IPS-15b (cell line): ENCODE results near the gene SLC12A7.
"Not testable (repeated sequence)": the region's sequence is repeated elsewhere in the genome, so short reads cannot be mapped to it uniquely, and the experiment has no call there.

Experiments
- H3K27me3 ChIP-seq: one replicate; pipeline ENCODE4 v1.6.1; 2013; ENCODE audit warnings: low read length; ENCODE audit not compliant: control insufficient read depth, insufficient read depth
- H3K36me3 ChIP-seq: one replicate; pipeline ENCODE4 v1.6.1; 2013; ENCODE audit warnings: low read length; ENCODE audit not compliant: control insufficient read depth, insufficient read depth
- H3K4me1 ChIP-seq: one replicate; pipeline ENCODE4 v1.6.1; 2013; ENCODE audit warnings: mild to moderate bottlenecking, low read length; ENCODE audit not compliant: control insufficient read depth, insufficient read depth
- H3K4me3 ChIP-seq: one replicate; pipeline ENCODE4 v1.5.1; 2013; ENCODE audit warnings: low read depth, low read length
- H3K9ac ChIP-seq: one replicate; pipeline ENCODE4 v1.6.1; 2013; ENCODE audit warnings: low read depth, mild to moderate bottlenecking, low read length
- H3K9me3 ChIP-seq: one replicate; pipeline ENCODE4 v1.6.1; 2013; ENCODE audit warnings: mild to moderate bottlenecking, low read length; ENCODE audit not compliant: control insufficient read depth, insufficient read depth

The SLC12A7 gene

GRCh38 chr5:1104327-1105006 lies 7.4 kb downstream of the SLC12A7 start:
- H3K4me1 ChIP-seq: peaks cover 8% of the 10 kb centered on the region
- peaks cover 6% of the 10 kb centered on the region for H3K36me3 ChIP-seq
- no peaks in the 10 kb centered on the region for H3K9me3 ChIP-seq
- H3K9ac ChIP-seq: no peak overlapping the region
- H3K4me3 ChIP-seq: no peak overlapping the region
- no peaks in the 10 kb centered on the region for H3K27me3 ChIP-seq

- Histone ChIP-seq H3K4me3 (no peak overlapping the region), H3K36me3 (peaks cover 6% of the 10 kb centered on the region), H3K4me1 (peaks cover 8% of the 10 kb centered on the region), H3K9ac (no peak overlapping the region), H3K9me3 (no peaks in the 10 kb centered on the region), H3K27me3 (no peaks in the 10 kb centered on the region)
Measured at GRCh38 chr5:1103505-1104326, 8.1 kb downstream of the SLC12A7 start.

- H3K27me3 ChIP-seq: no peaks in the 10 kb centered on the region
- H3K9ac ChIP-seq: no peak overlapping the region
- peaks cover 6% of the 10 kb centered on the region for H3K36me3 ChIP-seq
- no peaks in the 10 kb centered on the region for H3K9me3 ChIP-seq
- H3K4me1 ChIP-seq: peaks cover 8% of the 10 kb centered on the region
- no peak overlapping the region for H3K4me3 ChIP-seq
Measured at GRCh38 chr5:1103093-1103492, 8.8 kb downstream of the SLC12A7 start.

GRCh38 chr5:1101961-1102713 lies 9.7 kb downstream of the SLC12A7 start:
- H3K4me1 ChIP-seq: no peaks in the 10 kb centered on the region
- peaks cover 2% of the 10 kb centered on the region for H3K36me3 ChIP-seq
- no peaks in the 10 kb centered on the region for H3K9me3 ChIP-seq
- H3K27me3 ChIP-seq: no peaks in the 10 kb centered on the region
- H3K4me3 ChIP-seq: peak overlapping the region; percentile 13
- H3K9ac ChIP-seq: no peak overlapping the region

GRCh38 chr5:1100664-1101574 lies 10.9 kb downstream of the SLC12A7 start:
- H3K9ac ChIP-seq: peak overlapping the region; percentile 12

DNA sequence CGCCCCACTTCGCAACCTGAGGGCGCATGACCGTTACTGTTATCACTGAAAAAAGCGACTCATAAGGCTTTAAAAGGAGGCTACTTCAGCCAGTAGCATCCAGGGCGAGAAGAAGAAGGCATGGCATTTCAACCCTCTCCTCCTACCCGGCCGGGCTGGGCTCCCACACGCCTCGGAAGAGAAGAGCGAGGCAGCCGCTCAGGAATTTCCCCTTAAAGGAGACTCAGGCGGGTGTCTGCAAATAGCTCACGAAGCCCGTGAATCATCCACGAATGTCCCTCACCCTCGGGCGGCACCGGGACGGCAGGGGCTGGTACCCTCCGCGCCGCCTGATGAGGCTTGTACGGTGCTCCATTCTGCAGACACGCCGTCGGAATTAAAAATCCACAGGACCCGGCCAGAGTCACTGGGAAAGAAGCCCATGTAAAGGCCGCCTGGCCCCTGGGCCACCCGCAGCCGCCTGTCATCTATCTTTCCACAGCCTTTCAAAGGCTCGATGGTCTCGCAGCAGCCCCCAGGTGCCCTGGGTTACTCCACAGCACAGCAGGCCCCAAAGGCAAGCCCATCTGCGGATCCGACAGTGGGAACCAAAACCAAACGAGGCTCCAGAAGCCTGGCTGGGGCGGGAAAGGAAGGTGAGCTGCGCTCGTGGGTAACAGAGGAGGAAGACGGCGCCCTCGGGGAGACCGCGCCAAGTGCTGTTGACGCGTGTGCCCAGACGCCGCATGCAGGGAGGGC lies 11.8 kb downstream of the SLC12A7 start:
- H3K9me3 ChIP-seq: no peaks in the 10 kb centered on the region
- no peak overlapping the region for H3K4me3 ChIP-seq
- H3K9ac ChIP-seq: no peak overlapping the region
- no peaks in the 10 kb centered on the region for H3K36me3 ChIP-seq
- H3K4me1 ChIP-seq: peaks cover 1% of the 10 kb centered on the region
- no peaks in the 10 kb centered on the region for H3K27me3 ChIP-seq

More at GRCh38 chr5:1100664-1101574, 10.9 kb downstream of the SLC12A7 start:
- Histone ChIP-seq H3K36me3 (peaks cover 2% of the 10 kb centered on the region), H3K27me3 (no peaks in the 10 kb centered on the region), H3K9me3 (no peaks in the 10 kb centered on the region), H3K4me1 (no peaks in the 10 kb centered on the region), H3K4me3 (no peak overlapping the region)

DNA sequence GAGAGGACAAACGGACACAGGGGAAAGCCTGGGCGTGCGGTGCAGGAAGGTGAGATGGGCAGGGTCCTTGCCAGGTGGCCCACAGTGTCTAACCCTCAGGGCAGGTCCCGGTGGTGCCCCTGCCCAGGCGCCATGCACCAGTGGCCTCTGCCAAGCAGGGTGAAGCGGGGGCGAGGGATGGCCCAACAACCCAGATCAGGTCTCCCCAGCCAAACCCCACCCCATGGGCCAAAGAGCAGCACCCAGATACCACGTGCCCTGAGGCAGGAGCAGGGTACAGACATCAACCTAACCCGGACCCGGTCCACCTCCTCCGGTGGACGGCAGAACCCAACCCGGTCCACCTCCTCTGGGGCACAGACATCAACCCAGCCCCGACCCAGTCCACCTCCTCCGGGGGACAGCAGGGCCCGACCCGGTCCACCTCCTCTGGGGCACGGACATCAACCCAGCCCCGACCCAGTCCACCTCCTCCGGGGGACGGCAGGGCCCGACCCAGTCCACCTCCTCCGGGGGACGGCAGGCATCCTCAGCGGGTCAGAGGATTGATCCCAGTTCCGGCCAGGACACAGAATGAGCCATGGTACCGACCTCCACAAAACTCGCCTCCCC lies 12.8 kb downstream of the SLC12A7 start:
- H3K36me3 ChIP-seq: peaks cover 1% of the 10 kb centered on the region
- peaks cover 5% of the 10 kb centered on the region for H3K4me1 ChIP-seq
- no peak overlapping the region for H3K9ac ChIP-seq
- no peaks in the 10 kb centered on the region for H3K9me3 ChIP-seq
- H3K27me3 ChIP-seq: no peaks in the 10 kb centered on the region
- H3K4me3 ChIP-seq: no peak overlapping the region

DNA sequence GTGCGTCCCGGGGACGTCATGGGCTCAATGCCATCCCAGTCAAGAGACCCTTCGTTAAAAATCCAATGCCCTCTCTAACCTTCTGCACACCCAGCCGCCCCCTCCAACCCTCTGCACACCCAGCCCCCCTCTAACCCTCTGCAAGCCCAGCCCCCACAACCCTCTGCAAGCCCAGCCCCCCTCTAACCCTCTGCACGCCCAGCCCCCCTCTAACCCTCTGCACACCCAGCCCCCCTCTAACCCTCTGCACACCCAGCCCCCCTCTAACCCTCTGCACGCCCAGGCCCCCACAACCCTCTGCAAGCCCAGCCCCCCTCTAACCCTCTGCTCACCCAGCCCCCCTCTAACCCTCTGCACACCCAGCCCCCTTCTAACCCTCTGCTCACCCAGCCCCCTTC lies 13.9 kb downstream of the SLC12A7 start:
- not testable (repeated sequence) for H3K4me1 ChIP-seq, H3K27me3 ChIP-seq, H3K36me3 ChIP-seq, H3K4me3 ChIP-seq, H3K9ac ChIP-seq, H3K9me3 ChIP-seq

- Histone ChIP-seq H3K27me3 (no peaks in the 10 kb centered on the region), H3K36me3 (peaks cover 10% of the 10 kb centered on the region), H3K4me3 (no peak overlapping the region), H3K4me1 (peaks cover 5% of the 10 kb centered on the region), H3K9ac (no peak overlapping the region), H3K9me3 (no peaks in the 10 kb centered on the region)
Measured at GRCh38 chr5:1097381-1097987, 14.4 kb downstream of the SLC12A7 start.

- H3K9me3 ChIP-seq: no peaks in the 10 kb centered on the region
- H3K27me3 ChIP-seq: no peaks in the 10 kb centered on the region
- H3K4me1 ChIP-seq: peaks cover 5% of the 10 kb centered on the region
- H3K9ac ChIP-seq: no peak overlapping the region
- H3K4me3 ChIP-seq: no peak overlapping the region
- peaks cover 10% of the 10 kb centered on the region for H3K36me3 ChIP-seq
Measured at GRCh38 chr5:1096838-1097237, 15.0 kb downstream of the SLC12A7 start.
